B cell (primary cell): ENCODE data around the gene PHC3. TPM values are rescaled to one million over a fixed set of nuclear protein-coding genes. Genes with fewer than 3 reads are reported as not detected.

ENCODE experiments used
- ATAC-seq: fragments of 200-7000 bp; cut with Tn5 transposase; one replicate; pipeline ENCODE4 v1.10.0; 2021; ENCODE audit warnings: low read depth, mild to moderate bottlenecking, moderate number of reproducible peaks, moderate library complexity
- CTCF ChIA-PET: fragments of 350-600 bp; sonication (Branson Sonifier 250); formaldehyde crosslinking; loops from one replicate; lab custom pipeline; 2021; ENCODE audit warnings: antibody characterized with exemption, inconsistent platforms; lab: Charles Lee
- POLR2A ChIA-PET: fragments of 350-600 bp; sonication (Branson Sonifier 250); formaldehyde crosslinking; loops from one replicate; lab custom pipeline; 2021; ENCODE audit warnings: antibody characterized with exemption; lab: Charles Lee
- DNase-seq: peaks from one replicate; pipeline ENCODE4 v3.0.0; 2013
- H2AFZ ChIP-seq: 2 replicates; pipeline ENCODE4 v1.6.1; 2012; ENCODE audit warnings: mild to moderate bottlenecking, low read depth, low read length; ENCODE audit not compliant: insufficient read depth, poor library complexity, severe bottlenecking
- H3K27ac ChIP-seq, 2 donors: 1 replicate in 1 of 2; 2 replicates in 1 of 2; pipeline ENCODE4 v1.5.1; 2012 to 2013; ENCODE audit warnings: low read length in 2 of 2, mild to moderate bottlenecking in 2 of 2, moderate library complexity in 1 of 2
- H3K27me3 ChIP-seq, 4 experiments: fragments of 200-600 bp in 1 of 4; sonication (generic) in 1 of 4; replicated peaks in 1 of 4; 1 replicate in 2 of 4; 2 replicates in 2 of 4; pipeline versions ENCODE4 v1.6.1 to v1.7.0; 2013 to 2016; ENCODE audit warnings: low read length in 3 of 4, mild to moderate bottlenecking in 2 of 4, mixed read lengths in 1 of 4, moderate library complexity in 1 of 4; ENCODE audit not compliant: insufficient read depth in 4 of 4, control insufficient read depth in 3 of 4; ENCODE audit errors: control extremely low read depth in 1 of 4
- H3K36me3 ChIP-seq, 2 experiments: replicated peaks in 1 of 2; 1 replicate in 1 of 2; 2 replicates in 1 of 2; pipeline versions ENCODE4 v1.6.1 to v1.7.1; 2013; ENCODE audit warnings: low read length in 1 of 2; ENCODE audit not compliant: insufficient read depth in 2 of 2, control insufficient read depth in 1 of 2; ENCODE audit errors: control extremely low read depth in 1 of 2, extremely low read depth in 1 of 2
- H3K4me1 ChIP-seq, 2 donors: fragments of 200-600 bp in 1 of 2; sonication (generic) in 1 of 2; 1 replicate in 1 of 2; 2 replicates in 1 of 2; pipeline versions ENCODE4 v1.5.1 to v1.6.1; 2013 to 2017; ENCODE audit warnings: low read length in 2 of 2; ENCODE audit not compliant: control insufficient read depth in 2 of 2, insufficient read depth in 2 of 2
- H3K4me2 ChIP-seq: replicated peaks from 2 replicates; pipeline ENCODE3; 2012; ENCODE audit warnings: mild to moderate bottlenecking, low read depth, low read length; ENCODE audit not compliant: poor library complexity, severe bottlenecking
- H3K4me3 ChIP-seq, 5 experiments: fragments of 200-600 bp in 1 of 5; sonication (generic) in 1 of 5; 1 replicate in 3 of 5; 2 replicates in 2 of 5; pipeline versions ENCODE4 v1.5.1 to v1.7.0; 2011 to 2016; ENCODE audit warnings: low read length in 4 of 5, mild to moderate bottlenecking in 4 of 5, low read depth in 2 of 5, control low read depth in 1 of 5, moderate library complexity in 1 of 5; ENCODE audit not compliant: insufficient read depth in 1 of 5; ENCODE audit errors: control extremely low read depth in 1 of 5, extremely low read depth in 1 of 5
- H3K79me2 ChIP-seq: fragments of 200-600 bp; sonication (generic); one replicate; pipeline ENCODE4 v1.6.0; 2016; ENCODE audit warnings: low read length; ENCODE audit not compliant: control insufficient read depth, insufficient read depth
- H3K9ac ChIP-seq: fragments of 200-600 bp; sonication (generic); 2 replicates; pipeline ENCODE4 v1.6.1; 2017; ENCODE audit warnings: mild to moderate bottlenecking, low read length, moderate library complexity
- H3K9me3 ChIP-seq, 3 donors: one replicate each; pipeline versions ENCODE4 v1.6.1 to v1.7.1; 2013; ENCODE audit warnings: low read length in 2 of 3; ENCODE audit not compliant: control insufficient read depth in 2 of 3, insufficient read depth in 1 of 3; ENCODE audit errors: control extremely low read depth in 1 of 3
- H4K20me1 ChIP-seq: 2 replicates; pipeline ENCODE4 v1.6.0; 2012; ENCODE audit warnings: mild to moderate bottlenecking, low read length; ENCODE audit not compliant: insufficient read depth, control insufficient read depth, poor library complexity, severe bottlenecking
- H3K27ac Mint-ChIP-seq: one replicate; pipeline ENCODE4 v1.8.0; 2021; ENCODE audit warnings: mixed read lengths
- H3K27me3 Mint-ChIP-seq: one replicate; pipeline ENCODE4 v1.8.0; 2021; ENCODE audit warnings: mixed read lengths
- H3K4me1 Mint-ChIP-seq: one replicate; pipeline ENCODE4 v1.8.0; 2021; ENCODE audit warnings: mixed read lengths
- H3K4me3 Mint-ChIP-seq: one replicate; pipeline ENCODE4 v1.8.0; 2021; ENCODE audit warnings: mixed read lengths
- H3K9me3 Mint-ChIP-seq: one replicate; pipeline ENCODE4 v1.8.0; 2022; ENCODE audit warnings: mixed read lengths; ENCODE audit not compliant: insufficient read depth
- CTCF ChIP-seq: fragments of 200-600 bp; IDR thresholded peaks from one replicate; pipeline ENCODE4 v1.8.0; 2022; ENCODE audit warnings: antibody characterized with exemption, mild to moderate bottlenecking
- EZH2 ChIP-seq: IDR thresholded peaks from 2 replicates; pipeline ENCODE4 v1.6.1; 2012; ENCODE audit warnings: borderline replicate concordance, low read depth, mild to moderate bottlenecking, moderate library complexity, low read length; ENCODE audit not compliant: insufficient read depth, poor library complexity, severe bottlenecking
- WGBS: methylation state at CpG from one replicate; pipeline ENCODE4 v1.1.5; 2013; ENCODE audit warnings: missing lambda C conversion rate; ENCODE audit not compliant: insufficient coverage; 5-methylcytosine and 5-hydroxymethylcytosine counted together
- intact Hi-C: fragments of 100-400 bp; cut with micrococcal nuclease; formaldehyde crosslinking; loops from one replicate; pipeline ENCODE4 v1.10.0; 2022
- polyA plus RNA-seq: library from polyadenylated mRNA; depleted of rRNA; stranded (reverse); fragments of >200 nt; gene quantifications from 2 replicates; pipeline ENCODE4 v1.2.3, GENCODE V29; 2012
- total RNA-seq, 2 donors: library from RNA; stranded (reverse); fragments of 120-200 nt in 1 of 2; gene quantifications; 1 replicate in 1 of 2; 2 replicates in 1 of 2; pipeline versions ENCODE4 v1.2.3 to v1.2.4, GENCODE V29; 2013 to 2022

Gene PHC3
- total and polyA plus RNA-seq, 2 donors (not counting 1 experiment from before 2014, with no cell fraction given) = 51.8 to 159 TPM

- Histone ChIP-seq H3K4me1 (no peaks in the 10 kb centered on the region), H3K4me3 (no peak overlapping the region), H3K27ac (no peak overlapping the region), H2AFZ (no peak overlapping the region), H3K36me3 (peaks cover 4 to 8% of the 10 kb centered on the region in 2 experiments), H4K20me1 (no peaks in the 10 kb centered on the region), H3K9me3 (no peaks in the 10 kb centered on the region), H3K9ac (no peak overlapping the region), H3K4me2 (no peak overlapping the region), H3K27me3 (no peaks in the 10 kb centered on the region), H3K79me2 (peaks cover 3% of the 10 kb centered on the region)
- ChIA-PET POLR2A (no interaction called here), CTCF (interaction anchor here (0.9 to 1.4 kb wide), 2 partner anchors 18 to 21 kb away, joined by 3 to 4 read pairs; no protein-coding TSS in a partner anchor)
- intact Hi-C loops = no loop called here
- Mint-ChIP-seq H3K27me3 (no peaks in the 10 kb centered on the region), H3K4me3 (no peak overlapping the region), H3K9me3 (no peaks in the 10 kb centered on the region), H3K27ac (no peak overlapping the region), H3K4me1 (peaks cover 2% of the 10 kb centered on the region)
- no peak for TF ChIP-seq EZH2
- TF ChIP-seq CTCF = no peak
- DNase-seq (no peak), ATAC-seq (no peak)
- 95% methylated on average over 18 of the region's 18 CpGs for WGBS
Measured at GRCh38 chr3:170064108-170064507, 117.4 kb downstream of the PHC3 start.

GRCh38 chr3:170063691-170064090 is 117.8 kb downstream of the PHC3 start:
- H3K27me3 Mint-ChIP-seq = no peaks in the 10 kb centered on the region
- intact Hi-C loops = no loop called here
- Histone ChIP-seq H3K4me3 (no peak overlapping the region), H2AFZ (no peak overlapping the region), H3K79me2 (peaks cover 3% of the 10 kb centered on the region), H3K27ac (no peak overlapping the region), H3K4me1 (no peaks in the 10 kb centered on the region), H4K20me1 (no peaks in the 10 kb centered on the region), H3K36me3 (peaks cover 4 to 8% of the 10 kb centered on the region in 2 experiments), H3K9me3 (no peaks in the 10 kb centered on the region), H3K9ac (no peak overlapping the region), H3K4me2 (no peak overlapping the region), H3K27me3 (no peaks in the 10 kb centered on the region)
- 88% methylated on average over 7 of the region's 15 CpGs for WGBS
- ChIA-PET CTCF (interaction anchor here (0.9 to 1.4 kb wide), 2 partner anchors 17 to 21 kb away, joined by 3 to 4 read pairs; no protein-coding TSS in a partner anchor), POLR2A (no interaction called here)
- no peak overlapping the region for H3K27ac Mint-ChIP-seq
- ATAC-seq (no peak), DNase-seq (no peak)
- peaks cover 4% of the 10 kb centered on the region for H3K4me1 Mint-ChIP-seq
- no peaks in the 10 kb centered on the region for H3K9me3 Mint-ChIP-seq
- TF ChIP-seq EZH2 (no peak), CTCF (no peak)
- H3K4me3 Mint-ChIP-seq = no peak overlapping the region
